SK-N-SH (cell line): Measurements from ENCODE around the gene LPP. TPM values are rescaled to one million over a fixed set of nuclear protein-coding genes. Genes with fewer than 3 reads are reported as not detected.

Source experiments
- CTCF ChIA-PET: fragments of 300-600, 350-600 bp; formaldehyde crosslinking; extraction: SDS; loops from one replicate; lab custom pipeline; 2021; lab: Yijun Ruan, JAX
- POLR2A ChIA-PET: fragments of 350-600 bp; sonication (Branson Sonifier 250); formaldehyde crosslinking; extraction: SDS; loops from one replicate; lab custom pipeline; 2020; ENCODE audit warnings: antibody characterized with exemption, inconsistent platforms; lab: Yijun Ruan, JAX
- DNase-seq: peaks from one replicate; pipeline ENCODE4 v3.0.0; 2012
- H2AFZ ChIP-seq: fragments of 200-600 bp; sonication (generic); 2 replicates; pipeline ENCODE4 v1.8.1; 2016; ENCODE audit warnings: antibody characterized with exemption, mild to moderate bottlenecking, low read depth
- H3F3A ChIP-seq: fragments of 200-600 bp; sonication (generic); replicated peaks from 2 replicates; pipeline ENCODE3; 2016; ENCODE audit warnings: antibody characterized with exemption, mild to moderate bottlenecking; ENCODE audit not compliant: insufficient read depth
- H3K27ac ChIP-seq, 2 experiments: fragments of 200-500 bp in 1 of 2; fragments of 200-600 bp in 1 of 2; sonication (Bioruptor generic) in 1 of 2; sonication (generic), shearing (Covaris generic) in 1 of 2; 2 replicates each; pipeline versions ENCODE4 v1.5.1 to v1.6.1; 2014 to 2016; ENCODE audit warnings: low read depth in 2 of 2, inconsistent platforms in 1 of 2, low read length in 1 of 2, mild to moderate bottlenecking in 1 of 2, mixed read lengths in 1 of 2
- H3K27me3 ChIP-seq: fragments of 200-600 bp; sonication (generic), shearing (Covaris generic); 2 replicates; pipeline ENCODE4 v1.6.1; 2016; ENCODE audit warnings: mixed run types; ENCODE audit not compliant: insufficient read depth
- H3K36me3 ChIP-seq, 2 experiments: fragments of 200-500 bp in 1 of 2; fragments of 200-600 bp in 1 of 2; sonication (Bioruptor generic) in 1 of 2; sonication (generic) in 1 of 2; replicated peaks in 1 of 2; 2 replicates each; pipeline versions ENCODE3 to v1.5.1; 2014 to 2016; ENCODE audit warnings: low read length in 1 of 2, mild to moderate bottlenecking in 1 of 2; ENCODE audit not compliant: insufficient read depth in 2 of 2, control insufficient read depth in 1 of 2
- H3K4me1 ChIP-seq, 2 experiments: fragments of 200-500 bp in 1 of 2; fragments of 200-600 bp in 1 of 2; sonication (Bioruptor generic) in 1 of 2; sonication (generic), shearing (Covaris generic) in 1 of 2; 2 replicates each; pipeline versions ENCODE4 v1.5.1 to v1.6.1; 2014 to 2016; ENCODE audit warnings: low read depth in 1 of 2, low read length in 1 of 2, mixed run types in 1 of 2; ENCODE audit not compliant: insufficient read depth in 2 of 2, control insufficient read depth in 1 of 2
- H3K4me2 ChIP-seq: fragments of 200-600 bp; sonication (generic), shearing (Covaris generic); 2 replicates; pipeline ENCODE4 v1.6.1; 2017; ENCODE audit warnings: mixed run types
- H3K4me3 ChIP-seq, 2 experiments: fragments of 200-500 bp in 1 of 2; fragments of 200-600 bp in 1 of 2; sonication (Bioruptor generic) in 1 of 2; sonication (generic), shearing (Covaris generic) in 1 of 2; 2 replicates each; pipeline versions ENCODE4 v1.5.1 to v1.8.1; 2014 to 2016; ENCODE audit warnings: low read depth in 2 of 2, inconsistent platforms in 1 of 2, low read length in 1 of 2, mild to moderate bottlenecking in 1 of 2, mixed read lengths in 1 of 2, moderate library complexity in 1 of 2
- H3K79me2 ChIP-seq: fragments of 200-600 bp; sonication (generic); 2 replicates; pipeline ENCODE4 v1.8.1; 2017; ENCODE audit warnings: mild to moderate bottlenecking; ENCODE audit not compliant: insufficient read depth
- H3K9ac ChIP-seq: fragments of 200-600 bp; sonication (generic); 2 replicates; pipeline ENCODE4 v1.6.1; 2017; ENCODE audit warnings: mixed run types
- H3K9me2 ChIP-seq: fragments of 200-600 bp; sonication (generic); 2 replicates; pipeline ENCODE4 v1.6.1; 2017; ENCODE audit warnings: mixed run types
- H3K9me3 ChIP-seq: fragments of 200-600 bp; sonication (generic); 2 replicates; pipeline ENCODE4 v1.6.1; 2017; ENCODE audit warnings: mixed run types, mild to moderate bottlenecking, moderate library complexity
- H4K20me1 ChIP-seq: fragments of 200-600 bp; sonication (generic); 2 replicates; pipeline ENCODE4 v1.6.1; 2017; ENCODE audit warnings: mild to moderate bottlenecking, mixed run types; ENCODE audit not compliant: insufficient read depth
- CTCF ChIP-seq: fragments of 200-600 bp; sonication (generic); IDR thresholded peaks from 2 replicates; pipeline ENCODE4 v1.6.1; 2017; ENCODE audit warnings: antibody characterized with exemption, mild to moderate bottlenecking, moderate library complexity
- EZH2phosphoT487 ChIP-seq: fragments of 200-600 bp; sonication (generic); IDR thresholded peaks from 2 replicates; pipeline ENCODE4 v1.6.1; 2017; ENCODE audit warnings: low read depth, mixed run types, mild to moderate bottlenecking, antibody characterized with exemption, moderate library complexity, borderline replicate concordance
- FOXJ3 ChIP-seq: sonication (generic); formaldehyde crosslinking; IDR thresholded peaks from 2 replicates; pipeline ENCODE4 v1.5.1; 2020; ENCODE audit warnings: mild to moderate bottlenecking, missing genetic modification reagents
- FOXM1 ChIP-seq: IDR thresholded peaks from 2 replicates; pipeline ENCODE4 v1.4.0; 2012; ENCODE audit warnings: low read depth, mild to moderate bottlenecking
- GABPA ChIP-seq: IDR thresholded peaks from 2 replicates; pipeline ENCODE4 v1.4.0; 2012; ENCODE audit warnings: low read depth, mild to moderate bottlenecking
- GATA2 ChIP-seq: sonication (generic); formaldehyde crosslinking; IDR thresholded peaks from 2 replicates; pipeline ENCODE4 v1.5.0; 2020; ENCODE audit warnings: mild to moderate bottlenecking, missing genetic modification reagents
- JUND ChIP-seq: IDR thresholded peaks from 2 replicates; pipeline ENCODE4 v1.4.0; 2012
- MXI1 ChIP-seq: IDR thresholded peaks from 2 replicates; pipeline ENCODE4 v1.6.1; 2012; ENCODE audit warnings: mild to moderate bottlenecking, low read depth, low read length, improper control_type of control experiment
- NFIC ChIP-seq: IDR thresholded peaks from 2 replicates; pipeline ENCODE4 v1.4.0; 2012; ENCODE audit warnings: borderline replicate concordance
- PBX3 ChIP-seq: IDR thresholded peaks from 2 replicates; pipeline ENCODE4; 2012
- RAD21 ChIP-seq: IDR thresholded peaks from 2 replicates; pipeline ENCODE4 v1.6.1; 2012; ENCODE audit warnings: mild to moderate bottlenecking, low read length
- REST ChIP-seq: IDR thresholded peaks from 2 replicates; pipeline ENCODE4 v1.6.1; 2012; ENCODE audit warnings: mild to moderate bottlenecking, low read depth, low read length, moderate library complexity
- RFX5 ChIP-seq: IDR thresholded peaks from 2 replicates; pipeline ENCODE4 v1.6.1; 2012; ENCODE audit warnings: mild to moderate bottlenecking, improper control_type of control experiment, low read length
- SIN3A ChIP-seq: IDR thresholded peaks from 2 replicates; pipeline ENCODE4 v1.6.1; 2012; ENCODE audit warnings: low read depth, mild to moderate bottlenecking, low read length, moderate library complexity, borderline replicate concordance
- SMC3 ChIP-seq: IDR thresholded peaks from 2 replicates; pipeline ENCODE4 v1.6.1; 2012; ENCODE audit warnings: low read depth, low read length, improper control_type of control experiment
- TAF1 ChIP-seq: IDR thresholded peaks from 2 replicates; pipeline ENCODE4 v1.6.1; 2012; ENCODE audit warnings: low read depth, mild to moderate bottlenecking, low read length, moderate library complexity, borderline replicate concordance
- TEAD4 ChIP-seq: IDR thresholded peaks from 2 replicates; pipeline ENCODE4 v1.4.0; 2012; ENCODE audit warnings: mild to moderate bottlenecking, borderline replicate concordance; ENCODE audit not compliant: insufficient read depth
- ZBTB33 ChIP-seq: IDR thresholded peaks from 2 replicates; pipeline ENCODE4 v1.4.0; 2012; ENCODE audit warnings: low read depth, borderline replicate concordance
- WGBS: methylation state at CpG from one replicate; pipeline ENCODE4 v1.1.6; 2017; ENCODE audit warnings: low lambda C conversion rate; 5-methylcytosine and 5-hydroxymethylcytosine counted together
- polyA plus RNA-seq, 3 experiments: library from polyadenylated mRNA; depleted of rRNA; stranded (reverse); fragments of >200 nt; gene quantifications; 2 replicates each; pipeline ENCODE4 v1.2.3, GENCODE V29; 2012

LPP gene
- polyA plus RNA-seq, 1 of the 3 experiments (the other 2 are of a cell fraction): 6.6 TPM

GRCh38 chr3:188305220-188305619, 151.3 kb downstream of the LPP start (continued):
- TF ChIP-seq FOXJ3: no peak
- no peak for TF ChIP-seq CTCF
- TF ChIP-seq PBX3: no peak
- TF ChIP-seq NFIC: no peak
- no peak for TF ChIP-seq SIN3A
- TF ChIP-seq SMC3: no peak
- TF ChIP-seq REST: no peak
- TF ChIP-seq MXI1: no peak
- TF ChIP-seq TAF1: no peak

GRCh38 chr3:188306435-188307005, 152.6 kb downstream of the LPP start:
- H3K4me2 ChIP-seq: no peak overlapping the region
- no peak overlapping the region for H3K9ac ChIP-seq
- H3K27me3 ChIP-seq: no peaks in the 10 kb centered on the region
- no peaks in the 10 kb centered on the region; a peak in 1 of 4 replicates for H3K4me1 ChIP-seq
- CTCF ChIA-PET: interaction anchor here (1.1 to 1.2 kb wide), 2 partner anchors 8 to 10 kb away, joined by 3 read pairs; no protein-coding TSS in a partner anchor
- no peaks in the 10 kb centered on the region for H3K9me3 ChIP-seq
- no peak for DNase-seq
- H3K9me2 ChIP-seq: no peaks in the 10 kb centered on the region
- H4K20me1 ChIP-seq: no peaks in the 10 kb centered on the region
- H3K79me2 ChIP-seq: peaks cover 77% of the 10 kb centered on the region
- no peak overlapping the region for H3K4me3 ChIP-seq
- 63% methylated on average over 8 of the region's 8 CpGs for WGBS
- H2AFZ ChIP-seq: no peak overlapping the region
- peaks cover 0 to 15% of the 10 kb centered on the region in 2 experiments for H3K36me3 ChIP-seq
- POLR2A ChIA-PET: no interaction called here
- no peak overlapping the region for H3K27ac ChIP-seq
- peaks cover 8% of the 10 kb centered on the region for H3F3A ChIP-seq
- no peak for TF ChIP-seq TEAD4
- no peak for TF ChIP-seq EZH2phosphoT487
- TF ChIP-seq REST: no peak
- TF ChIP-seq JUND: no peak
- TF ChIP-seq GABPA: no peak
- TF ChIP-seq SIN3A: no peak
- no peak for TF ChIP-seq GATA2
- no peak for TF ChIP-seq FOXM1
- no peak for TF ChIP-seq RAD21
- no peak for TF ChIP-seq SMC3
- TF ChIP-seq ZBTB33: no peak
- TF ChIP-seq RFX5: no peak
- TF ChIP-seq NFIC: no peak
- TF ChIP-seq TAF1: no peak
